C4-2B (cell line): ENCODE data around the gene MUC5B.

Experiments
- ZFX ChIP-seq: fragments of 450-650 bp; IDR thresholded peaks from 2 replicates; pipeline ENCODE4 v1.6.1; 2017
- TF ChIP-seq, protein P1 (sequence below): fragments of 450-650 bp; conservative IDR thresholded peaks from 2 replicates; pipeline ENCODE4 v1.5.1; 2017; ENCODE audit warnings: mild to moderate bottlenecking

DNA sequence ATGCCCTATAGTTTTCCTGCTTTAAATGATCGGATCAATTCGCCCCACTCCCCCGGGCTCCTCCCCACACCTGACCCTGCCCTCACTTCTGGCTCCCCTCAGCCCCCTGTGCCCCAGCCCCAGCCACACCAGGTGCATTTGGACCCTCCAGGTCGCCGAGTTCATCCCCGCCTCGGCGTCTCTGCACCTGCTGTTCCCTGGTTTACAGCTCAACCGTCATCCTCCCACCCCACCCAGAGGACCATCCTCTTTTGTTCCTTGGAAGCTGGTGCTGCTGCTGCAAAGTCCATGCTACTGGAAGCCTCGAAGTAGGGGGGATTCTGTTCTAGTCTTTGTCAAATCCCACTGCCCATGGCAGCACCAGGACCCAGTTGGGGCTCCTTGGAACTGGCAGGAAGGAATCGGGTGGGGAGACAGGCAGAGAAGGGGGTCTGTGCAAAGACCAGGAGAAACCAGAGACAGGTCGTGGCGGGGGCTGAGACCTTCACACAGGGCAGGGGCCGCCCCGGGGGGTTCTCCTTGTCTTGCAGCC lies 4.5 kb upstream of the MUC5B start:
- TF ChIP-seq, protein P1, sequence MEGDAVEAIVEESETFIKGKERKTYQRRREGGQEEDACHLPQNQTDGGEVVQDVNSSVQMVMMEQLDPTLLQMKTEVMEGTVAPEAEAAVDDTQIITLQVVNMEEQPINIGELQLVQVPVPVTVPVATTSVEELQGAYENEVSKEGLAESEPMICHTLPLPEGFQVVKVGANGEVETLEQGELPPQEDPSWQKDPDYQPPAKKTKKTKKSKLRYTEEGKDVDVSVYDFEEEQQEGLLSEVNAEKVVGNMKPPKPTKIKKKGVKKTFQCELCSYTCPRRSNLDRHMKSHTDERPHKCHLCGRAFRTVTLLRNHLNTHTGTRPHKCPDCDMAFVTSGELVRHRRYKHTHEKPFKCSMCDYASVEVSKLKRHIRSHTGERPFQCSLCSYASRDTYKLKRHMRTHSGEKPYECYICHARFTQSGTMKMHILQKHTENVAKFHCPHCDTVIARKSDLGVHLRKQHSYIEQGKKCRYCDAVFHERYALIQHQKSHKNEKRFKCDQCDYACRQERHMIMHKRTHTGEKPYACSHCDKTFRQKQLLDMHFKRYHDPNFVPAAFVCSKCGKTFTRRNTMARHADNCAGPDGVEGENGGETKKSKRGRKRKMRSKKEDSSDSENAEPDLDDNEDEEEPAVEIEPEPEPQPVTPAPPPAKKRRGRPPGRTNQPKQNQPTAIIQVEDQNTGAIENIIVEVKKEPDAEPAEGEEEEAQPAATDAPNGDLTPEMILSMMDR = no peak
- TF ChIP-seq ZFX = no peak
